Neural progenitor cell (in vitro differentiated cells): ENCODE measurements around the gene CPXM1. TPM values are rescaled to one million over a fixed set of nuclear protein-coding genes. Genes with fewer than 3 reads are reported as not detected.

Source experiments
- DNase-seq: peaks from one replicate; pipeline ENCODE4 v3.0.0-alpha.2; 2016; ENCODE audit warnings: low spot score
- H2AFZ ChIP-seq: fragments of 200-600 bp; sonication (generic); replicated peaks from 2 replicates; pipeline ENCODE4 v1.6.1; 2016; ENCODE audit warnings: antibody characterized with exemption
- H3F3A ChIP-seq: fragments of 200-600 bp; sonication (generic); 2 replicates; pipeline ENCODE4 v1.6.1; 2016; ENCODE audit warnings: antibody characterized with exemption, low read depth
- H3K27ac ChIP-seq: fragments of 200-600 bp; sonication (generic); 2 replicates; pipeline ENCODE4 v1.5.1; 2016; ENCODE audit warnings: mild to moderate bottlenecking
- H3K27me3 ChIP-seq: fragments of 200-600 bp; sonication (generic); 2 replicates; pipeline ENCODE4 v1.6.1; 2016; ENCODE audit warnings: mild to moderate bottlenecking, moderate library complexity
- H3K36me3 ChIP-seq: fragments of 200-600 bp; sonication (generic); 2 replicates; pipeline ENCODE4 v1.5.1; 2016
- H3K4me1 ChIP-seq: fragments of 200-600 bp; sonication (generic); 2 replicates; pipeline ENCODE4 v1.6.1; 2016; ENCODE audit warnings: mixed run types
- H3K4me2 ChIP-seq: fragments of 200-600 bp; sonication (generic); 2 replicates; pipeline ENCODE4 v1.6.1; 2016
- H3K4me3 ChIP-seq: fragments of 200-600 bp; sonication (generic); 2 replicates; pipeline ENCODE4 v1.5.1; 2016
- H3K79me2 ChIP-seq: fragments of 200-600 bp; sonication (generic); 2 replicates; pipeline ENCODE4 v1.6.1; 2016; ENCODE audit warnings: low read depth
- H3K9ac ChIP-seq: fragments of 200-600 bp; sonication (generic); 2 replicates; pipeline ENCODE4 v1.6.1; 2016
- H3K9me3 ChIP-seq: fragments of 200-600 bp; sonication (generic); 2 replicates; pipeline ENCODE4 v1.5.1; 2016; ENCODE audit warnings: low read depth
- H4K20me1 ChIP-seq: fragments of 200-600 bp; sonication (generic); 2 replicates; pipeline ENCODE4 v1.6.1; 2016; ENCODE audit warnings: low read depth
- H3K27ac Mint-ChIP-seq: 3 replicates; pipeline ENCODE4 v1.8.0; 2021; ENCODE audit warnings: mixed read lengths
- H3K27me3 Mint-ChIP-seq: 2 replicates; pipeline ENCODE4 v1.8.0; 2022; ENCODE audit warnings: low read depth, mild to moderate bottlenecking, inconsistent platforms, moderate library complexity, mixed read lengths; ENCODE audit not compliant: insufficient read depth
- H3K36me3 Mint-ChIP-seq: 3 replicates; pipeline ENCODE4 v1.8.0; 2021; ENCODE audit warnings: mixed read lengths
- H3K4me1 Mint-ChIP-seq: 3 replicates; pipeline ENCODE4 v1.8.0; 2021; ENCODE audit warnings: mixed read lengths
- H3K4me3 Mint-ChIP-seq: 3 replicates; pipeline ENCODE4 v1.8.0; 2021; ENCODE audit warnings: mild to moderate bottlenecking, moderate library complexity, mixed read lengths
- H3K9me3 Mint-ChIP-seq: 3 replicates; pipeline ENCODE4 v1.8.0; 2020; ENCODE audit warnings: mixed read lengths
- CTCF ChIP-seq: fragments of 200-600 bp; sonication (generic); IDR thresholded peaks from 2 replicates; pipeline ENCODE4 v1.5.1; 2017; ENCODE audit warnings: antibody characterized with exemption, mild to moderate bottlenecking
- EZH2 ChIP-seq: fragments of 200-600 bp; sonication (generic); IDR thresholded peaks from 2 replicates; pipeline ENCODE4 v1.6.1; 2017; ENCODE audit warnings: antibody characterized with exemption, mild to moderate bottlenecking, moderate library complexity
- EZH2phosphoT487 ChIP-seq: fragments of 200-600 bp; sonication (generic); IDR thresholded peaks from 2 replicates; pipeline ENCODE4 v1.6.1; 2017; ENCODE audit warnings: antibody characterized with exemption
- total RNA-seq: library from RNA; depleted of rRNA; stranded (reverse); fragments of >200 nt; gene quantifications from 2 replicates; pipeline ENCODE4 v1.2.3, GENCODE V29; 2015; ENCODE audit warnings: low replicate concordance

CPXM1 gene
- total RNA-seq, 1 donor from 2014 or later = 76.3 TPM

GRCh38 chr20:2846698-2847097 lies 46.3 kb upstream of the CPXM1 start:
- peaks cover under 1% of the 10 kb centered on the region for H3F3A ChIP-seq
- H3K4me3 Mint-ChIP-seq = no peak overlapping the region
- H3K9me3 ChIP-seq = no peaks in the 10 kb centered on the region
- no peak overlapping the region for H3K4me2 ChIP-seq
- H3K4me1 Mint-ChIP-seq = no peaks in the 10 kb centered on the region
- no peak overlapping the region for H3K27ac ChIP-seq
- no peak for TF ChIP-seq EZH2phosphoT487
- TF ChIP-seq CTCF = no peak
- no peak for TF ChIP-seq EZH2
- H3K4me3 ChIP-seq = no peak overlapping the region
- H3K9me3 Mint-ChIP-seq = no peaks in the 10 kb centered on the region
- H3K79me2 ChIP-seq = no peaks in the 10 kb centered on the region
- H3K9ac ChIP-seq = no peak overlapping the region
- no peaks in the 10 kb centered on the region for H3K4me1 ChIP-seq
- H2AFZ ChIP-seq = no peak overlapping the region
- no peaks in the 10 kb centered on the region for H3K27me3 Mint-ChIP-seq
- no peaks in the 10 kb centered on the region for H4K20me1 ChIP-seq
- H3K36me3 ChIP-seq = no peaks in the 10 kb centered on the region
- no peak overlapping the region for H3K27ac Mint-ChIP-seq
- no peaks in the 10 kb centered on the region for H3K27me3 ChIP-seq
- H3K36me3 Mint-ChIP-seq = peaks cover 2% of the 10 kb centered on the region
- no peak for DNase-seq

DNA sequence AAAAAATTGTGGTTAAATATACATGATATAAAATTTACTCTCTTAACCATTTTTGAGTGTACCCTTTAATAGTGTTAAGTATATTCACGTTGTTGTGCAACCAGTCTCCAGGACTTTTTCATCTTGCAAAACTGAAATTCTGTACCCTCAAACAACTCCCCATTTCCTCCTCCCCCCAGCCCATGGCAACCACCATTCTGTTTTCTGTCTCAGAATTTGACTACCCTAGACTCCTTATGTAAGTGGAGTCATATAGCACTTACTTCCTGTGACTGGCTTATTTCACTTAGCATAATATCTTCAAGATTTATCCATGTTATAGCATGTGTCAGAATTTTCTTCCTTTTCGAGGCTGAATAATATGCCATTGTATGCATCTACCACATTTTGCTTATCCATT lies 45.2 kb upstream of the CPXM1 start:
- no peak overlapping the region for H3K27ac ChIP-seq

GRCh38 chr20:2840967-2841531 lies 40.6 kb upstream of the CPXM1 start:
- H3K36me3 ChIP-seq = no peaks in the 10 kb centered on the region
- peaks cover 6% of the 10 kb centered on the region for H3K4me1 ChIP-seq
- H3K79me2 ChIP-seq = peaks cover 6% of the 10 kb centered on the region
- H4K20me1 ChIP-seq = no peaks in the 10 kb centered on the region
- peaks cover 6% of the 10 kb centered on the region for H3K27me3 Mint-ChIP-seq
- H3K27me3 ChIP-seq = no peaks in the 10 kb centered on the region
- no peak overlapping the region for H3K27ac Mint-ChIP-seq
- TF ChIP-seq CTCF = no peak
- peak; percentile 16 for TF ChIP-seq EZH2phosphoT487
- H3K36me3 Mint-ChIP-seq = peaks cover 15% of the 10 kb centered on the region
- no peak overlapping the region for H3K27ac ChIP-seq
- no peaks in the 10 kb centered on the region for H3K9me3 ChIP-seq
- peak overlapping the region; percentile 78 for H3K4me3 ChIP-seq
- peaks cover 13% of the 10 kb centered on the region for H3K4me1 Mint-ChIP-seq
- no peaks in the 10 kb centered on the region for H3F3A ChIP-seq
- H2AFZ ChIP-seq = peak overlapping the region; percentile 98
- peak overlapping the region; percentile 88 for H3K4me2 ChIP-seq
- peak overlapping the region; percentile 90 for H3K4me3 Mint-ChIP-seq
- peak; percentile 55 for DNase-seq
- H3K9ac ChIP-seq = peak overlapping the region; percentile 59
- no peaks in the 10 kb centered on the region for H3K9me3 Mint-ChIP-seq

More for the DNA sequence above, 45.2 kb upstream of the CPXM1 start:
- Mint-ChIP-seq H3K27ac (no peak overlapping the region), H3K36me3 (peaks cover 2% of the 10 kb centered on the region), H3K4me3 (no peak overlapping the region), H3K27me3 (no peaks in the 10 kb centered on the region), H3K9me3 (no peaks in the 10 kb centered on the region), H3K4me1 (peaks cover 4% of the 10 kb centered on the region)
- no peaks in the 10 kb centered on the region for H4K20me1 ChIP-seq
- DNase-seq = no peak
- H3K4me2 ChIP-seq = no peak overlapping the region
- peaks cover 6% of the 10 kb centered on the region for H3K4me1 ChIP-seq
- H2AFZ ChIP-seq = no peak overlapping the region
- H3F3A ChIP-seq = no peaks in the 10 kb centered on the region
- H3K9ac ChIP-seq = no peak overlapping the region
- no peak overlapping the region for H3K4me3 ChIP-seq
- H3K79me2 ChIP-seq = no peaks in the 10 kb centered on the region
- H3K9me3 ChIP-seq = no peaks in the 10 kb centered on the region
- H3K27me3 ChIP-seq = no peaks in the 10 kb centered on the region
- TF ChIP-seq EZH2 (no peak), CTCF (no peak), EZH2phosphoT487 (no peak)
- H3K36me3 ChIP-seq = no peaks in the 10 kb centered on the region
